GM12874 (cell line): ENCODE data around the gene IQSEC2.

Source experiments
- TF ChIP-seq, protein P1 (sequence below): IDR thresholded peaks from 2 replicates; pipeline ENCODE4 v1.5.1; 2011; ENCODE audit warnings: low read depth, mild to moderate bottlenecking, control low read depth, low read length, moderate library complexity; ENCODE audit not compliant: insufficient read depth

The IQSEC2 gene

DNA sequence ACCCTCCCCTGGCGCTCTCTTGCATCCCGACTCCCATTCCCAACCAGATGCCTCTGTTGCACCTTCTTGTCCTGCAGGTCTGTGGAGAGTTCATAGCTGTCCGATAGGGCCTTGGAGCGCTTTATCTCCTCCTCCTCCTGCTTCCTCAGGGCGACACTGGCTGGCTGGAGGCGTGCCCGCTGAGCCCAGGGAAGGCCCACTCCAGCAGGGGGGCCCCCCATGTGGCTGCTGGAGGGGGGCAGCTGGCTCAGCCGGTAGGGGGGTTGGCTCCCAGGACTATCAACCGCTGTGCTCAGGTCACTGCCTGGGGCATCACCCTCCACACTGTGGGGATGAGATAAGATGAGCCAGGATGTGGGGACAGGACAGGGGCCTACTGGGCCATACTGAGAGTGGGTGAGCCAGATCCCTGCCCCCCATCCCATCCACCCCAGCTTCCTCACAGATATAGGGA is 25.6 kb downstream of the IQSEC2 start:
- TF ChIP-seq, protein P1, sequence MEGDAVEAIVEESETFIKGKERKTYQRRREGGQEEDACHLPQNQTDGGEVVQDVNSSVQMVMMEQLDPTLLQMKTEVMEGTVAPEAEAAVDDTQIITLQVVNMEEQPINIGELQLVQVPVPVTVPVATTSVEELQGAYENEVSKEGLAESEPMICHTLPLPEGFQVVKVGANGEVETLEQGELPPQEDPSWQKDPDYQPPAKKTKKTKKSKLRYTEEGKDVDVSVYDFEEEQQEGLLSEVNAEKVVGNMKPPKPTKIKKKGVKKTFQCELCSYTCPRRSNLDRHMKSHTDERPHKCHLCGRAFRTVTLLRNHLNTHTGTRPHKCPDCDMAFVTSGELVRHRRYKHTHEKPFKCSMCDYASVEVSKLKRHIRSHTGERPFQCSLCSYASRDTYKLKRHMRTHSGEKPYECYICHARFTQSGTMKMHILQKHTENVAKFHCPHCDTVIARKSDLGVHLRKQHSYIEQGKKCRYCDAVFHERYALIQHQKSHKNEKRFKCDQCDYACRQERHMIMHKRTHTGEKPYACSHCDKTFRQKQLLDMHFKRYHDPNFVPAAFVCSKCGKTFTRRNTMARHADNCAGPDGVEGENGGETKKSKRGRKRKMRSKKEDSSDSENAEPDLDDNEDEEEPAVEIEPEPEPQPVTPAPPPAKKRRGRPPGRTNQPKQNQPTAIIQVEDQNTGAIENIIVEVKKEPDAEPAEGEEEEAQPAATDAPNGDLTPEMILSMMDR, result no peak

DNA sequence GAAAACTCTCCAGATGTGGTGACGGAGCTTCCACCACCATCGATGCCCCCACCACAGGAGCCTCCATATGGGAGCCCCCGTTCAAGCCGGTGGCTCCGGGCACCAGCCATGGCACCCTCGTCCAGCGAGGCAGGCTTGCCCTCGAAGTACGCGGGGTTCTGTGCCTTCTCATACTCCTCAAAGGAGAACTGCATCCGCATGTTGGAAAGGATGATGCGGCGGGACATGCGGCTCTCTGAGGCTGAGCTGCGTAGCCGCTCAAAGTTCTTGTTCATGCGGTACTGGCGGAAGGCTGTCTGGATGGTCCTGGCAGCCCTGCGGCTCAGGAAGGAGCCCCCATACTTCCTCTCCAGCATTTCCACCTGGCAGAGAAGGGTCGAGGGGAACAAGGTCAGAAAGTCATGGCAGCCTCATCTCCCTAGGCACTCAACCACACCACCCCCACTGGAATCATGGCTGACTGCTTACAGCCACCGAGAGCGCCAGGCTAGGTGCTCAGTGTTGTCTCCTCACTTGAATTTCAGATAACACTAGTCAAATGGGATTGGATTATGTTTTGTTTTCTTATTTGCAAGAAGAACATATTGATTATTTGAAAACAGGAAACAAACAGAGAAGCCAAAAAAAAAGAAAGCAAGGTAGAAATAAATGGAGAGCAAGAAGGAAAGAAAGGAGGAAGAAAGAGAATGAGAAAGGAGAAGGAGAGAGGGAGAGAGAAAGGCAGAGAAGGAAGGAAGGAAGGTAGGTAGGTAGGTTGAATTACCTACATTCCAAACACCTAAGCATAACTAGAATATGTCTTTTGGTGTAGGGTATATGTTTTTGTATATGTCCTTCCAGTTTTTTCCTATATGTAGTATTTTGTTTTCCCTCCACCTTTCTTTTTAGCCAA is 26.6 kb downstream of the IQSEC2 start:
- TF ChIP-seq, protein P1, result no peak

DNA sequence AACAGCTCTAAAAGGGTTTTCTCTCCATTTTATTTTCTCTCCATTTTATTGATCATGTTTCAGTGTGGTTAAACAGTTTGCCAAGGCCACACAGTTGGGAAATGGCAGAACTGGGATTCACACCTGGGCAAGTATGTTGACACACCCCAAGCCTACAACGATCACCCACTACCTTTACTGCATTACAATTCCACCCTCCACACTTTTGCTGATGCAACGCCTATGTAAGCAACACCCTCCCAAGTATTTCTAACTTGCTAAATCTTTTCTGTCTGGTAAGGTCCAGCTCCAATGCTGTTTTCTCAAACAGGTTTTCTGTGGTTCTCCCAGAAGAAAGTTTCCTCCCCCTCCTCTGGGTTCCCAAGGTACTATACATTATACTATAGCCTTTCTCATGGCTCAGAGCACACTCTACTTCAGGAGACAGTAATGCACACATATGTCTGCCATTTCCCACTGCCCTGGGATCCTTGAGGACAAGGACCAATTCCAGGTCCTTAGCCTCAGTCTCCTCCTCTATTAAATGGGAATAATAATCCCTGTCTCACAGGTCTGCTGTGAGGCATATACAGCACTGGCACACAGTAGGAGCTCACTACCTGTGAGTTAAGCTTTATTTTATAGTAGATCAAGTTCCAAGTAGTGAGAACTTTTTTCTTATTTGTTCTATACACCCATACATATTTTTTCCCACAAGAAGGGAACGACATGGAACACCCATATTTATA is 27.9 kb downstream of the IQSEC2 start:
- TF ChIP-seq, protein P1, result no peak

DNA sequence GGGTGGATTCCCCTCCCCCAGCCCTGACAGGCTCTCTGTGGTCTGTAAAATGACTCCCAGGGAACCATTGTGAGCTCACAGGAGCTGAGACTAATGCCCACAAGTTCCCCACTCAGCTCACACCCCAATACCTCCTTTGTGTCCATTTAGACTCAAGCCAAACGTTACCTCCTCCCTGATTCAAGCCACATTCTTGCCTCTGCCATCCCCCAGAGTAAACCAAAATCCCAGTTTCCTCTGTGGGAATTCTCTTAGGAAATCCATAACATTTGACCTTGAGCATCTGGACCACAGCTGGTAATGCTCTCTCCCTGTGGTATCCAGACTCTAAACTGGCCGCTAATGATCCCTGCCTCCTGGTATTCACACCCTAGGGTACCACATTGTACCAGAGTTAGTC is 30.1 kb downstream of the IQSEC2 start:
- TF ChIP-seq, protein P1, result no peak

DNA sequence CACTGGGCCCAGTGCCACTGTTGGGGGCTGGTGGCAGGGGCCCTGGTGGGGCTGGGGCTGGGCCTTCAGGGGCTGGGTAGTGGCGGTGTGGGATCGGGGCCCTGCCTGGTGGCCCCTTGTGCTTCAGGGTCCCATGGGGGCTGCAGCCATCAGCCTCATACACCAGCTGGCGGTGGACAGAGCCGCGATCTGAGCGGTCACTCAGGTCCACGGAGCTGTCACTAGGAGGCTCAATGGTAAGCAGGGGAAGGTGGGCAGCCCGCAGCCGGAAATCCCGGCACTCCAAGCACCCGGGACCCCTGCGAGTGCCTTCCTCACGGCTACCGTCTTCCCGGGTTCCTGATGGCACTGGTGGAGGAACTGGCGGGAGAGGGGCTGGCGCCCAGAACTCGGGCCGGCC is 30.8 kb downstream of the IQSEC2 start:
- TF ChIP-seq, protein P1, result no peak

DNA sequence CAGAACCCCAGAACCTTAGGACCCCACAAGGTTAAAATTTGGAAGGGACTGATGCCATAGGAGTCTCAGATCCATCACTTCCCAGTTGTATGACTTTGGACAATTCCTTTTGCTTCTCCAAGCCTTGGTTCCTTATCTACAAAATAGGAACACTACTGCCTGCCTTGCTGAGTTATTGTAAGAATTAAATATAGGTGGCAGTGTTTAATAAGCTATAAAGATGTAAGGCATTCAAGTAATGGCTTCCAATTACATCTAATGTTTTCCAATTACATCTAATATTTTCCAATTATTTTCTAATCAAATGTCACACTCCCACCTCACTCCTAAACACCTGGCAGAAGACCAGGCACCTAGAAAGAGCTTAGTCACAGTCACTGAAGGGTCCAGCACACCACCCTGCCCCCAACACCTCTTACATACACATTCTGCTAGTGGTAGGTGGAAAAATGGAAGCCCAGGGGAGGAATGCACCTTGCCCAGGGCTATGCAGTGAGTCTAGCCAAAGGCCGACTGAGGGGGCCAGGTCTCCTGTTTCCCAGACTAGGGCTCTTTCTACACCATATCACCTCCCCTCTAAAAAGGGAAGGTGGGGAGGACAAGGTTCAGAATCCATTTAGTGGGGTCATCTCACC is 31.9 kb downstream of the IQSEC2 start:
- TF ChIP-seq, protein P1, result no peak

DNA sequence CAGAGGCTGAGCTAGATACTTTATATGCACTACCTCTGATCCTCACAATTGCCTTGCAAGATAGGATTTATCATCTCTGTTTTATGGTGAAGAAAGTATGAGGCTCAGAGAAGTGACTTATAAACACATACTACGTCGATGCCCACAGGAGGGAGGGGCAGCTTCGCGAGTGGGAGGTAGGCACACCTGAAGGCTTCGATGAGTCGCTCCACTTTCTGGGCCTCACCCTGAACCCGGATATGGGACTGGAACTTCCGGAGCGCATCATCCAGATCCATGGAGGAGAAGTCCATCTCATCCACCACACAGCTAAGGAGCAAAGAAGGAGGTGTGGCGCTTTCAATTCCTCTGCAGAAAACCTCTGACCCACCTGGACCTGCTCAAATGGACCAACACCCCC is 33.5 kb downstream of the IQSEC2 start:
- TF ChIP-seq, protein P1, result no peak
